Suprapubic skin (tissue), 4 donors: ENCODE measurements around the gene CACNA2D4. TPM values are rescaled to one million over a fixed set of nuclear protein-coding genes. Genes with fewer than 3 reads are reported as not detected.

Experiments
- DNase-seq, 2 donors: peaks; one replicate each; pipeline ENCODE4 v3.0.0-alpha.2; 2019; ENCODE audit warnings: low spot score in 2 of 2
- H3K27ac ChIP-seq: fragments of 200-600 bp; sonication (generic); one replicate; pipeline ENCODE4 v1.5.1; 2019
- H3K27me3 ChIP-seq: fragments of 200-600 bp; sonication (generic); one replicate; pipeline ENCODE4 v1.5.1; 2019
- H3K36me3 ChIP-seq: fragments of 200-600 bp; sonication (generic); one replicate; pipeline ENCODE4 v1.5.1; 2019
- H3K4me1 ChIP-seq: fragments of 200-600 bp; sonication (generic); one replicate; pipeline ENCODE4 v1.5.1; 2019
- H3K4me3 ChIP-seq: fragments of 200-600 bp; sonication (generic); one replicate; pipeline ENCODE4 v1.5.1; 2019; ENCODE audit warnings: mild to moderate bottlenecking
- H3K9me3 ChIP-seq: fragments of 200-600 bp; sonication (generic); one replicate; pipeline ENCODE4 v1.5.1; 2019
- EP300 ChIP-seq: sonication (generic); formaldehyde crosslinking; IDR thresholded peaks from one replicate; pipeline ENCODE4 v1.6.1; 2017; ENCODE audit warnings: antibody characterized with exemption
- POLR2A ChIP-seq, 2 donors: fragments of 450-650 bp; IDR thresholded peaks; one replicate each; pipeline ENCODE4 v1.6.1; 2017; ENCODE audit warnings: antibody characterized with exemption in 2 of 2, mild to moderate bottlenecking in 2 of 2, moderate library complexity in 2 of 2
- POLR2AphosphoS5 ChIP-seq, 3 donors: sonication (generic); formaldehyde crosslinking; IDR thresholded peaks; one replicate each; pipeline ENCODE4 v1.6.1; 2017; ENCODE audit warnings: antibody characterized with exemption in 3 of 3
- WGBS: methylation state at CpG from one replicate; pipeline ENCODE4 v1.1.5; 2018; 5-methylcytosine and 5-hydroxymethylcytosine counted together
- total RNA-seq, 4 donors: library from RNA; depleted of rRNA; stranded (reverse); fragments of >200 nt; gene quantifications; one replicate each; pipeline ENCODE4 v1.1.0, GENCODE V29; 2016
- TF ChIP-seq, protein P1 (sequence below), 2 donors: fragments of 200-600 bp in 1 of 2; fragments of 450-650 bp in 1 of 2; sonication (generic) in 1 of 2; IDR thresholded peaks; one replicate each; pipeline ENCODE4 v1.5.1; 2016 to 2019; ENCODE audit warnings: antibody characterized with exemption in 2 of 2, mild to moderate bottlenecking in 1 of 2, moderate library complexity in 1 of 2

CACNA2D4 gene
- total RNA-seq, 4 donors from 2014 or later: 0.56 to 1.5 (median 0.97) TPM

DNA sequence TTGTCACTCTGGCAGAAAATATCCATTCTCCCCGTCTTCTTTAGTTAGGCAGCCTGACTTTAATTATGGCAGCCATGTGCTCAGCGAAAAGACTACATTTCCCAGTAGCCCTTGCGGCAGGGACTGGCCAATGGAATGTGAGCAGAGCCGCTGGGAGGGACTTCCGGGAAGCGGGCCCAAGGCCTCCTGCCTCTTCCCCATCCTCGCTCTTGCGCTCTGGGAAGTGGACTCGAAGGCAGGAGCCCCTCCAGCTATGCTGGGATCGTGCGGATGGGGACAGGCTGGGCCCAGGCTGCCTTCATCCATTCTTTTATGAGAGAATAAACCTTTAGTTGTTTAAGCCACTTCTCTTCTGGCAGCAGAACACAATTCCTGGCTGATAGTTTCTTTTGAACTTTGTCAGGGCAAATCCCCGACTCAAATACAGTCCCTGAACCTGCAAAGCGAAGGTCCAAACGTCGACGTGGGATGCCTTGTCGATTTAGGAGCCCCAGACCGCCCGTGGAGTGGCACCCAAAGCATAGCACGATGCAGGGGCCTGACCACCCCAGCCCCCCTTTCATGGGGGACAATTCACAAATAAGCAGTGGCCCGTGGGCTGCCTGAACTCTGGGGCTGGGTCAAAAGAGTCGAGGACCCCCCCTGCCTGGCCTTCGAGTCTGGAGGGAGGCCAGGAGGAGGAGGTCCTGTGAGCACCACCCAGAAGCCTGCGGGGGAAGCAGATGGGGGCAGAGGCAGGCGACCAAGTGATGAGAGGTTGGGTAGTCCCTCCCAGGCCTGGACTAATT, 113.7 kb downstream of the CACNA2D4 start:
- peak; percentile 93 to 96 for DNase-seq
- WGBS: 56% methylated on average over 22 of the region's 25 CpGs
- Histone ChIP-seq H3K4me3 (no peak overlapping the region), H3K4me1 (peaks cover 20% of the 10 kb centered on the region), H3K9me3 (no peaks in the 10 kb centered on the region), H3K27ac (no peak overlapping the region), H3K36me3 (no peaks in the 10 kb centered on the region), H3K27me3 (no peaks in the 10 kb centered on the region)
- TF ChIP-seq POLR2A (IDR thresholded peaks at IDR 0.05): no peak

DNA sequence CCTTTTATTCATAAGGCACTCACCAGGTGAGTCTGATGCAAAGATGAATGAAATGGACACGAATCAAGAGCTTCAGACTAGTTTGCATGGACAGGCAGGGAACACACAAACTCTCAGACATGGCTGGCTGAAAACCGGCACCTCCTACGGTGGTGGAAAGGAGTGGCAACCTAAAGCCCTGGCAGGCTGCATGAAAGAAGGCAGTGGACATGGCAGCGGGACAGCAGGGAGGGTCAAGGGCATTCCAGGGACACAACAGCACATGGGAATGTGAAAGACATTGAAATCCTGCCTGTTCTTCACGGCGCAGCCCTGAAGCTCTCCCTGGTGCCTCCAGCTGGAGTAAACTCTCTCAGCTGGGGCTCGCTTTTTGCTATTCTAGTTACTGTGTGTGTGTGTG, 114.7 kb downstream of the CACNA2D4 start:
- Histone ChIP-seq H3K9me3 (no peaks in the 10 kb centered on the region), H3K27me3 (no peaks in the 10 kb centered on the region), H3K27ac (no peak overlapping the region), H3K36me3 (no peaks in the 10 kb centered on the region), H3K4me1 (peaks cover 20% of the 10 kb centered on the region), H3K4me3 (no peak overlapping the region)
- peak; percentile 35 to 49 for DNase-seq
- WGBS: 81% methylated on average over 6 of the region's 7 CpGs
- TF ChIP-seq EP300 (no peak), POLR2AphosphoS5 (IDR thresholded peaks at IDR 0.05) (no peak), POLR2A (IDR thresholded peaks at IDR 0.05) (no peak)
- TF ChIP-seq, protein P1, sequence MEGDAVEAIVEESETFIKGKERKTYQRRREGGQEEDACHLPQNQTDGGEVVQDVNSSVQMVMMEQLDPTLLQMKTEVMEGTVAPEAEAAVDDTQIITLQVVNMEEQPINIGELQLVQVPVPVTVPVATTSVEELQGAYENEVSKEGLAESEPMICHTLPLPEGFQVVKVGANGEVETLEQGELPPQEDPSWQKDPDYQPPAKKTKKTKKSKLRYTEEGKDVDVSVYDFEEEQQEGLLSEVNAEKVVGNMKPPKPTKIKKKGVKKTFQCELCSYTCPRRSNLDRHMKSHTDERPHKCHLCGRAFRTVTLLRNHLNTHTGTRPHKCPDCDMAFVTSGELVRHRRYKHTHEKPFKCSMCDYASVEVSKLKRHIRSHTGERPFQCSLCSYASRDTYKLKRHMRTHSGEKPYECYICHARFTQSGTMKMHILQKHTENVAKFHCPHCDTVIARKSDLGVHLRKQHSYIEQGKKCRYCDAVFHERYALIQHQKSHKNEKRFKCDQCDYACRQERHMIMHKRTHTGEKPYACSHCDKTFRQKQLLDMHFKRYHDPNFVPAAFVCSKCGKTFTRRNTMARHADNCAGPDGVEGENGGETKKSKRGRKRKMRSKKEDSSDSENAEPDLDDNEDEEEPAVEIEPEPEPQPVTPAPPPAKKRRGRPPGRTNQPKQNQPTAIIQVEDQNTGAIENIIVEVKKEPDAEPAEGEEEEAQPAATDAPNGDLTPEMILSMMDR (IDR thresholded peaks at IDR 0.05): no peak

DNA sequence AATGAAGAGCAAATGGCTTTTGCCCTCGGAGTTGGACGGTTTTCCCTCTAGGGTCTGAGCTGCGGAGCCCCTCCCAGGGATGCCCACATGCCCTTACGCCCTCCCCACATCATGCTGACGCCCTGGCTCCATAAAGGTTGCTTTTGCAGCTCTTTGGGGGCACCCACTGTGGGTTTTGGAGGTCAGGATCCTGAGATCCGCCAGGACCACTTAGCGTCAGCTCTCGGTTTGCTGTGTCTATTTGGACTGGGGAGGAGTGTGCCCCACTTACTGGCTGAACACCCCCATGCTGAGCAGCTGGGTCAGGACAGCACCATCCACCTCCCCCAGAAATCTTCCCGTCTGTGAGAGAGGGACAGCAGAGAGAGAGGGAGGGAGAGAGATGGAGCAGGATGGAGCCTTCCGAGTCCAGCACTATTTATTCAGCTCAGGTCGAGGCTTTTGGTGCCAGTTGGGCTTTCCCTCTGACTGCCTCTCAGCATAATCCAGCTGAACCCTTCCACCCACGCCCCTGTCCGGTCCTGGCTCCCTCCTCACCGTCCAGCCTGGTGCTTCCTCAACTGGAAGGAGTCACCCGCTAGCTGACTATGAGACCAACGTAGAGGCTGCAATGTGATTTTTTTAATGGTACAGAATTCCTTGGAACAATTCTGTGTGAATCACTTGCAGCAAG, 117.0 kb downstream of the CACNA2D4 start:
- DNase-seq: peak; percentile 36 to 69
- H3K27ac ChIP-seq: no peak overlapping the region
- H3K36me3 ChIP-seq: no peaks in the 10 kb centered on the region
- H3K4me3 ChIP-seq: no peak overlapping the region
- H3K4me1 ChIP-seq: peaks cover 23% of the 10 kb centered on the region
- no peaks in the 10 kb centered on the region for H3K9me3 ChIP-seq
- 77% methylated on average over 13 of the region's 16 CpGs for WGBS
- TF ChIP-seq, protein P1 (IDR thresholded peaks at IDR 0.05): no peak
- no peak for TF ChIP-seq EP300
- no peaks in the 10 kb centered on the region for H3K27me3 ChIP-seq

DNA sequence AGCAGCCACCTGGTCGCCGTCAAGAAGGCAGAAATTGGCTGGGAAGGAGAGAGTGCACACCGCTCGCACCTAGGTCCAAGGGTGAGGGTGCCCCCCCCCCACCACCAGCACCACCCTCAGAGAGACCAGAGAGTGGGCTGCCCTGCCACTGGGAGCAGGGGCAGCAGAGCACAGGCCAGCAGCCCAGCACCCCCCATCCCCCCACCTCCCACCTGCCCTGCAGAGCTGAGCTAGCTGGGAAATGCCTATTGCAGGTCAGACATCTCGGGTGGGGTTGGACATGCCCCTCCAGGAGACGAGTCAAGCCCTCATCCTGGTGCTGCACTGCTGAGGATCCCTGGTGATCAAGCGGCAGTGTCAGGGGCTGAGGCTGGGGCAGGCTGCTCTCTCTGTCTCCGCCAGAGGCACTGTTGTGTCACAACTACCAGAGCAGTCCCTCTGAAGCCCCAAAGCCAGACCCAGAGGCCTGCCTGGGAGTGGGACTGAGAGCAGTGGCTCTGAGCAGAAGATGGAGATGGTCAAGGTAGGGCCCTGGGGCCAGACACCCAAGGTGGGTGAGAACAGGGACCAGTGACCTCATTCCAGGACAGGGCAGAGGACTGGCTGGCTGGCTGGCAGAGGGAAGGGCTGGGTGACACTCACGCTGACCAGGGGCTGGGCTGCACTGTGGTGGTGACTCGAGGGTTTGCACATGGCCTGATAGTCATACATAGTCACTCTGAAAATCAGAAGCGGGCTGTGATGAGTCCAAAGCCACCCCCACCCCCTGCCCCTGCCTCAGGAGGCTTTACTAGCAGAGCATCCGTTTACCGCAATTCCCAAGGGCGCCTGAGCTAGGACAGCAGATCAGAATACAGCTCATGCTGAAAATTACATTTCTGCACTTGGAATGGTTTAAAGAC, 117.8 kb downstream of the CACNA2D4 start:
- Histone ChIP-seq H3K4me3 (no peak overlapping the region), H3K36me3 (no peaks in the 10 kb centered on the region), H3K27me3 (no peaks in the 10 kb centered on the region), H3K4me1 (peaks cover 22% of the 10 kb centered on the region), H3K9me3 (no peaks in the 10 kb centered on the region), H3K27ac (no peak overlapping the region)
- WGBS: 78% methylated on average over 5 of the region's 14 CpGs
- TF ChIP-seq, protein P1 (IDR thresholded peaks at IDR 0.05): no peak
- no peak for TF ChIP-seq EP300
- TF ChIP-seq POLR2AphosphoS5 (IDR thresholded peaks at IDR 0.05): no peak
- TF ChIP-seq POLR2A (IDR thresholded peaks at IDR 0.05): no peak
- DNase-seq: peak; percentile 61 to 80

DNA sequence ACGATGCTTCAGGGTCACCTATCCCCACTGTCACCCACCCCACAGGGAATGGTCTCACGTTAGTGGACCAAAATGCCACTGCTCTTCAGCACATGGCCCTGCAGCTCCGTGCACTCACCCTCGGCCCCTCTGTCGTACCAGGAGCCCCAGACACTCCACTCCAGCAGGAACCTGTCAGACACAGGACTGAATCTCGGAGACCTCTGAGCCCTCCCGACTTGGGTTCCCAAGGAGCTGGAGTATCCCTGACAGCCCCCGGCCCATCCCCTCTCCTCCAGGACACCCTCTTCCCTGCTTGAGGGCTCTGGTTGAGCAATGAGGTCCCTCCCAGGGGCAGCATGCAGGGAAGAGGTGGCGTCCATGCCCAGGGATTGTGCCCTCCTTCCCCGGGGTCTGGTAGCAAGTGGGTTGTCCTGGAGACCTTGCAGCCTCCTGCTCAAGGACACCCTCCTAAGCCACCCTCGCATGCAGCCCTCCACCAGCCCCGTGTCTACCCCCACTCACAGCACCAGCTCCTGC, 118.5 kb downstream of the CACNA2D4 start:
- peak in 1 of 2 donors; percentile 59 for DNase-seq
- TF ChIP-seq POLR2A (IDR thresholded peaks at IDR 0.05): no peak
- no peak for TF ChIP-seq EP300
- TF ChIP-seq POLR2AphosphoS5 (IDR thresholded peaks at IDR 0.05): no peak
- TF ChIP-seq, protein P1 (IDR thresholded peaks at IDR 0.05): no peak

More for the DNA sequence above, 118.5 kb downstream of the CACNA2D4 start:
- Histone ChIP-seq H3K4me3 (no peak overlapping the region), H3K27me3 (no peaks in the 10 kb centered on the region), H3K36me3 (no peaks in the 10 kb centered on the region), H3K4me1 (peaks cover 23% of the 10 kb centered on the region), H3K27ac (no peak overlapping the region), H3K9me3 (no peaks in the 10 kb centered on the region)
- 75% methylated on average over 12 of the region's 12 CpGs for WGBS
